22Rv1 (cell line): Measurements from ENCODE around the gene FCN3.

Source experiments
- H3K27ac ChIP-seq: fragments of 450-650 bp; 2 replicates; pipeline ENCODE4 v1.5.1; 2017
- ZFX ChIP-seq: fragments of 450-650 bp; IDR thresholded peaks from 2 replicates; pipeline ENCODE4 v1.6.1; 2017; ENCODE audit warnings: antibody characterized with exemption, borderline replicate concordance
- TF ChIP-seq, protein P1 (sequence below): fragments of 450-650 bp; IDR thresholded peaks from 2 replicates; pipeline ENCODE4 v1.5.1; 2017; ENCODE audit warnings: mild to moderate bottlenecking

The FCN3 gene

DNA sequence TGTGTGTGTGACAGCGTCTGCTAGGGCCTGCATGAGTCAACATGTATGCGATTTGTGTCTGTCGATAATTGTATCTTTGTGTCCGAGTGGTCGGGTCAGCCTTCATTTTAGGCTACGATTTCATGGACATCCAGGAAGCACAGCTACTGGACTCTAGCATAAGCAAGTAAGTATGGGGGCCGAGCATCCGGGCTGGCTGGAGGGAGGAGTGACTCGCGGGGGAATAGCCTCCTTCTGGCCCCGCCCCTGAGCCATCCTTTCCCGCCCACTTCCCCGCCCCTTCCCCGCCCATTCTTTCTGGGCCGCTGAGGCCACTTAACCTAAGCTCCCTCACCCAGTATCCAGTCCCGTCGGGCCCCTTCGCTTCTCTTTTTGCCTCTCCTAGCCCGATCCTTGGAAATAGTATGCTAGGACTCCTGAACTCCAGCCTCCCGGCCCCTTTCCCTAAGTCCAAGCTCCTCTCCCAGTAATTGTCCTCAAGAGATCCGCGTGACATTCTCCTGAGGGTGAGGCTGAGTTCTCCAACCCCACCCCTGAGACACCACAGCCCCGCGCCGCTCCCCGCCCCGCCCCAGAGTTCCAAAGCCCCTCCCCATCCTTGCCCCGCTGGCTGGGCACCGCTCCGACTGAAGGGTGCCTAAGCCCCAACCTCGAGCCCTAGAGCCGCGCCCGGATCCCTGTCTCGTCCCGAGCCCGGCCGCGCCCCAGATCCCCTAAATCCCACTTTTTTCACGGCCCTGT lies 9.1 kb downstream of the FCN3 start:
- peak overlapping the region; percentile 97 for H3K27ac ChIP-seq
- TF ChIP-seq, protein P1, sequence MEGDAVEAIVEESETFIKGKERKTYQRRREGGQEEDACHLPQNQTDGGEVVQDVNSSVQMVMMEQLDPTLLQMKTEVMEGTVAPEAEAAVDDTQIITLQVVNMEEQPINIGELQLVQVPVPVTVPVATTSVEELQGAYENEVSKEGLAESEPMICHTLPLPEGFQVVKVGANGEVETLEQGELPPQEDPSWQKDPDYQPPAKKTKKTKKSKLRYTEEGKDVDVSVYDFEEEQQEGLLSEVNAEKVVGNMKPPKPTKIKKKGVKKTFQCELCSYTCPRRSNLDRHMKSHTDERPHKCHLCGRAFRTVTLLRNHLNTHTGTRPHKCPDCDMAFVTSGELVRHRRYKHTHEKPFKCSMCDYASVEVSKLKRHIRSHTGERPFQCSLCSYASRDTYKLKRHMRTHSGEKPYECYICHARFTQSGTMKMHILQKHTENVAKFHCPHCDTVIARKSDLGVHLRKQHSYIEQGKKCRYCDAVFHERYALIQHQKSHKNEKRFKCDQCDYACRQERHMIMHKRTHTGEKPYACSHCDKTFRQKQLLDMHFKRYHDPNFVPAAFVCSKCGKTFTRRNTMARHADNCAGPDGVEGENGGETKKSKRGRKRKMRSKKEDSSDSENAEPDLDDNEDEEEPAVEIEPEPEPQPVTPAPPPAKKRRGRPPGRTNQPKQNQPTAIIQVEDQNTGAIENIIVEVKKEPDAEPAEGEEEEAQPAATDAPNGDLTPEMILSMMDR: no peak
- TF ChIP-seq ZFX: no peak

DNA sequence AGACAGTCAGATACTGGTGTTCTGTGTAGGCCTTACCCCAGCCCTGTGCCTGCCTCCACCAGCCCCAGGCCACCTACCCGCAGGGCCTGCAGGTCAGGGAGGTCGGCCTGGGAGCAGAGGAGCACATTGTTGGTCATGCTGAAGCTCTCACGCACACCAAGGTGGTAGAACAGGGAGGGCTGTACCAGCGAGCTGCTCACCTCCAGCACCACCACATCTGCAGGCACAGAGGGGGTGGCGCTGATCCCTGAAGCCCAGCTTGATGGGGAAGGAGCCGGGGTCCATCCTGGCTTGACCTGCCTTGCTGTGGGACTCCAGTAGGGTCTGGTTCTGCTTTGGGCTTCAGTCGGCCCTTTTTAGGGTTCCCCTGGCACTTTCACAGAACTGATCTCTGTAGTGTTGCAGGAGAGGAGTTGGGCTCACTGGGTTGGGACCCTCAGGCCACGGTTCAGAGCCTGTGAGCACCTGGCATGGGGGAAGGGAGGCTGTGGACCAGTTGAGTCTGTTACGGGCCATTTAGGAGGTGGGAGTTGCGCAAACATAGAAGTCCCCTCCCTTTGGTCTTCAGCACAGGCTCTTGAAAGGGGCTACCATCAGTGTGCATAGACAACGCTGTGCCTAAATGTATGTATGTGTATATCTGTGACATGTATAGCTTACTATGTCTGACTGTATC lies 9.8 kb downstream of the FCN3 start:
- no peak for TF ChIP-seq ZFX
- TF ChIP-seq, protein P1: no peak
- H3K27ac ChIP-seq: peak overlapping the region; percentile 97

- no peak overlapping the region for H3K27ac ChIP-seq
- TF ChIP-seq, protein P1: no peak
- no peak for TF ChIP-seq ZFX
These were observed 10.6 kb downstream of the FCN3 start for GRCh38 chr1:27363766-27364695.

DNA sequence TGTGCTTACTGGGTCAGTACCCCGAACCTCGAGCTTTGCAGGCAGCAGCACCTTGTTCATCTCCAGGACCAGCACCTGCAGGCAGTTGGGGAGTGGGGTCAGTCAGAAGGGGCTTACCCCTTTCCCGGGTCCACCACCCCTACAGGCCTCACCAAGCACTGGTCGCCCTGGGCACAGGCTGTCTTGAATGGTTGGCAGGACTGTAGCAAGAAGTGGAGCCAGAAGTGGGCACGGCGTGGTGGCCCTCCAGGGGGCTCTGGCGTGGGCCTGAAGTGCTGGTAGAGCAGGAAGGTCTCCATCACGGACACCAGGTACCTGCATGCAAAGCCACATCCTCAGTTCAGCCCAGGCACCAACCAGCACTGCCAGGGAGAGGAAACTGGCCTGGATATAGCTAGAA lies 13.1 kb downstream of the FCN3 start:
- H3K27ac ChIP-seq: no peak overlapping the region
- no peak for TF ChIP-seq ZFX
- TF ChIP-seq, protein P1: no peak

GRCh38 chr1:27361044-27361402 lies 13.6 kb downstream of the FCN3 start:
- TF ChIP-seq ZFX: no peak
- TF ChIP-seq, protein P1: no peak
- H3K27ac ChIP-seq: no peak overlapping the region

GRCh38 chr1:27360159-27361043 lies 14.2 kb downstream of the FCN3 start:
- no peak overlapping the region for H3K27ac ChIP-seq

More at GRCh38 chr1:27360159-27361043, 14.2 kb downstream of the FCN3 start:
- TF ChIP-seq, protein P1: no peak
- TF ChIP-seq ZFX: no peak
